ENCODE measurements around the gene CDK13.
"Not testable (repeated sequence)": the region's sequence is repeated elsewhere in the genome, so short reads cannot be mapped to it uniquely, and the experiment has no call there.

CDK13 gene

GRCh38 chr7:40122940-40123254 is 172.8 kb downstream of the CDK13 start:
- H3K4me3 ChIP-seq (replicated peaks in 1 of 2; ENCODE audit: low read depth in 2 of 2, low read length in 2 of 2), result no peak overlapping the region
- TF ChIP-seq CTCF (IDR thresholded peaks at IDR 0.05; ENCODE audit: low read depth, low read length), result no peak
- DNase-seq (ENCODE audit: low read depth in 2 of 2), result no peak

DNA sequence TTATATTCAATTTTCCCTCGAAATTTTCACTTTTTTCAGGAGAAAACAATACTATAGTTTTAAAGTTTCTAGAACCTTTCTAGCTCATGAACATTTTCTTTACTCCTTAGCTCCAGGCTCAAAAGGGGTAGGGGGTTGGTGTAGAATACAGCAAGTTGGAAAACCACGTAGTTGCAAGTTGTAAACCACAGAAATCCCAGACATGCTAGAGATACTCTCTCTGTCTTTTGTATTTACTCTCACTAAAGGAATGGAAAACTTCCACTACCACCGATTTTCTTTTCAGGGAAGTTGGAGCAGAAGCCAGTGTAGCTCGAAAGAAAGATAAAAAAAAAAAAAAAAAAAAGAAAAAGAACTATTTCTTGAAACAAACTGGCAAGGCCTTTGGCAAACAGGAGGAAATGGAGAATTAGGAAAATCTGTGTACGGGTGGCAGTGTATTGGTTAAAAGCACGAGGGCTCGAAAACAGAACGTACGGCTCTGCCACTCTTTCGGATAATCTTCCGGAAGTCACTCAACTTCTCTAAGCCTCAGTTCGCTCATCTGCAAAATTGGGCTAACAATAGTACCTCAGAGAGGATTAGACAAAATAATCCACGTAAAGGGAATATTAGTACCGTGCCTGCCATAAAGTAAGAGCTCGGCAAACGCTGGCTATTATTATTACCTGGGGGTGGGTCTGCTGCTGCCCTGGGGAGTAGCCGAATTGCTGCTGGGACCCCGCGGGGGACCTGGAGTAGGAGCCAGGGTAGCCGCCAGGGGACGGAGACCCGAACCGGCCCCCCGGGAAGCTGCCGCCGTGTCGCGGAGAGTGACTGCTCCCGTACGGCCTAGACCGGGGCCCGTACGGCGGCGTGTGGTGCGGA is 183.7 kb downstream of the CDK13 start:
- peak overlapping the region; percentile 85 to 89 for H3K4me3 ChIP-seq (replicated peaks in 1 of 2; ENCODE audit: low read depth in 2 of 2, low read length in 2 of 2)
- DNase-seq (ENCODE audit: low read depth in 2 of 2), result peak; percentile 25 to 27
- TF ChIP-seq CTCF (IDR thresholded peaks at IDR 0.05; ENCODE audit: low read depth, low read length), result no peak

- TF ChIP-seq CTCF (IDR thresholded peaks at IDR 0.05; ENCODE audit: low read depth, low read length), result peak; percentile 50
- peak within 1 kb of the TSS; percentile 85 to 89 for H3K4me3 ChIP-seq (replicated peaks in 1 of 2; ENCODE audit: low read depth in 2 of 2, low read length in 2 of 2)
- peak; percentile 91 to 94 for DNase-seq (ENCODE audit: low read depth in 2 of 2)
Observed at GRCh38 chr7:40134428-40135316, 184.6 kb downstream of the CDK13 start, which contains the start of the genes MPLKIP and SUGCT. TSS of gene MPLKIP (minus strand) at chr7:40134622. CDS start at chr7:40134567, 55 bp downstream. TSS of gene SUGCT (plus strand) at chr7:40135005.

DNA sequence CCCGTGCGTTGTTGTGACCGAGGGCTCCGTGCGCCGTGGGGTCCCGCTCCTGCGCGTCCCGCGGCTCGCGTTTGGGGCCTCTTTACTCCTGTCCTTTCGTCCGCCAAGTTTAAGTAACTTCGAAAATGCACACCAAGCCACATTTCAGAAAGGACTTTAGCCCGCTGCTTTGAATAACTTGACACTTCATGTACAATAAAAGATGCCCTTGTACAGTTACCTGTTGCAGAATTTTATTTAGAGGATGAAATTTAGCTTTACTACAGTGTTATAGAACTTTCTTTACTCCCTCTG is 185.2 kb downstream of the CDK13 start:
- TF ChIP-seq CTCF (IDR thresholded peaks at IDR 0.05; ENCODE audit: low read depth, low read length), result no peak
- peak in 1 of 2 donors; percentile 37 for DNase-seq (ENCODE audit: low read depth in 2 of 2)
- peak overlapping the region; percentile 85 to 89 for H3K4me3 ChIP-seq (replicated peaks in 1 of 2; ENCODE audit: low read depth in 2 of 2, low read length in 2 of 2)

DNA sequence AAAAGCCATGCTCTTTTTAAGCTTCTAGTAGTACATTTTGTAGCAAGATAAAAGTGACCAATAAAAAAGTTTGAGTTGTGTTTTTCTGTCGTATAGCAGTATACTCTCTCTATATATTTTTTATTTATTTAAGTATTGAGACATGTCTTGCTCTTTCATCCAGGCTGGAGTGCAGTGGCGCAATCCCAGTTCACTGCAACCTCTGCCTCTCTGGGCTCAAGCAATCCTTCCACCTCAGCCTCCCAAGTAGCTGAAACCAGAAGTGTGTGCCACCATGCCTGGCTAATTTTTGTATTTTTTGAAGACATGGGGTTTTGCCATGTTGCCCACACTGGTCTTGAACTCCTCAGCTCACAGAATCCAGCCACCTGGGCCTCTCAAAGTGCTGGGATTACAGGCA is 187.5 kb downstream of the CDK13 start:
- TF ChIP-seq CTCF (IDR thresholded peaks at IDR 0.05; ENCODE audit: low read depth, low read length), result no peak
- no peak for DNase-seq (ENCODE audit: low read depth in 2 of 2)
- H3K4me3 ChIP-seq (replicated peaks in 1 of 2; ENCODE audit: low read depth in 2 of 2, low read length in 2 of 2), result no peak overlapping the region

DNA sequence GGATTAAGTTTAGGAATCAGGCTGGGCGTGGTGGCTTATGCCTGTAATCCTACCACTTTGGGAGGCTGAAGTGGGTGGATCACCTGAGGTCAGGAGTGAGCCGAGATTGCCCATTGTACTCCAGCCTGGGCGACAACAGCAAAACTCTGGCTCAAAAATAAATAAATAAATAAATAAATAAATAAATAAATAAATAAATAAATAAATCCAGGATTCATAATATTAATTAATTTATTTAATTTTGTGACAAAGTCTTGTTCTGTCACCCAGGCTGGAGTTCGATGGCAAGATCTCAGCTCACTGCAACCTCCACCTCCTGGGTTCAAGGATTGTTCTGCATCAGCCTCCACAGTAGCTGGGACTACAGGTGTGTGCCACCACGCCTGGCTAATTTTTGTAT is 188.9 kb downstream of the CDK13 start:
- TF ChIP-seq CTCF (IDR thresholded peaks at IDR 0.05; ENCODE audit: low read depth, low read length), result no peak
- DNase-seq (ENCODE audit: low read depth in 2 of 2), result no peak
- no peak overlapping the region for H3K4me3 ChIP-seq (replicated peaks in 1 of 2; ENCODE audit: low read depth in 2 of 2, low read length in 2 of 2)

GRCh38 chr7:40139891-40140290 is 189.8 kb downstream of the CDK13 start:
- H3K4me3 ChIP-seq (replicated peaks in 1 of 2; ENCODE audit: low read depth in 2 of 2, low read length in 2 of 2); DNase-seq (ENCODE audit: low read depth in 2 of 2): not testable (repeated sequence)

GRCh38 chr7:40141916-40142315 is 191.9 kb downstream of the CDK13 start:
- not testable (repeated sequence) for H3K4me3 ChIP-seq (replicated peaks in 1 of 2; ENCODE audit: low read depth in 2 of 2, low read length in 2 of 2); DNase-seq (ENCODE audit: low read depth in 2 of 2)

DNA sequence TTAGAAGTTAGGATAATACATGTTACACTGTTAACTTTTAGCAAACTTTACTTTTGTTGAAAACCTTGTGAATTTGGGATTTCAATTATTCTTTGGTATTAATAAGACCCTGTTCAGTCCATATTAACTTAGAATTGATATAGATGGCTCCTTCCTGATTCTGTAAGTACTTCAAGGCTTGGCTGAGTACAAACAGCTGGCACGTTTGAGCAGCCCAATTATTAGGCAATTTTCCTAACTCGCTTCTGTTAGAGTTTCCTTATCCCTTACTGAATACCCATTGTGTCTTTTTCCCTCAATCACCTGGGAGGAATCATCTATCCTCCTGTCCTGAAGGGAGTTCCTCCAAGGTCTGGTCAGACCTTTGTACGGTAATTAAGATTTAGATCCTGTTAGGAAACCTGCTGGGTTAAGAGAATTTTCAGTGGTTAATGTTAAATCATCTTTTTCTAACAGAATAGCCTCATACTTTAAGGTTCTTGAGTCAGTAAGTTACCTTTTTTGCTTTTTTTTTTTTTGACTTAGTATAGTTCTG is 195.6 kb downstream of the CDK13 start:
- H3K4me3 ChIP-seq (replicated peaks in 1 of 2; ENCODE audit: low read depth in 2 of 2, low read length in 2 of 2), result not testable (repeated sequence)
- DNase-seq (ENCODE audit: low read depth in 2 of 2), result peak in 1 of 2 donors; percentile 8

Data from cardiac fibroblast (primary cell).